GM18520 (cell line): ENCODE data around the gene LCNL1.

ENCODE experiments used
- ATAC-seq: cut with Tn5 transposase; IDR thresholded peaks from one replicate; pipeline ENCODE4 v1.9.1; 2021; ENCODE audit not compliant: unreplicated experiment

The LCNL1 gene

DNA sequence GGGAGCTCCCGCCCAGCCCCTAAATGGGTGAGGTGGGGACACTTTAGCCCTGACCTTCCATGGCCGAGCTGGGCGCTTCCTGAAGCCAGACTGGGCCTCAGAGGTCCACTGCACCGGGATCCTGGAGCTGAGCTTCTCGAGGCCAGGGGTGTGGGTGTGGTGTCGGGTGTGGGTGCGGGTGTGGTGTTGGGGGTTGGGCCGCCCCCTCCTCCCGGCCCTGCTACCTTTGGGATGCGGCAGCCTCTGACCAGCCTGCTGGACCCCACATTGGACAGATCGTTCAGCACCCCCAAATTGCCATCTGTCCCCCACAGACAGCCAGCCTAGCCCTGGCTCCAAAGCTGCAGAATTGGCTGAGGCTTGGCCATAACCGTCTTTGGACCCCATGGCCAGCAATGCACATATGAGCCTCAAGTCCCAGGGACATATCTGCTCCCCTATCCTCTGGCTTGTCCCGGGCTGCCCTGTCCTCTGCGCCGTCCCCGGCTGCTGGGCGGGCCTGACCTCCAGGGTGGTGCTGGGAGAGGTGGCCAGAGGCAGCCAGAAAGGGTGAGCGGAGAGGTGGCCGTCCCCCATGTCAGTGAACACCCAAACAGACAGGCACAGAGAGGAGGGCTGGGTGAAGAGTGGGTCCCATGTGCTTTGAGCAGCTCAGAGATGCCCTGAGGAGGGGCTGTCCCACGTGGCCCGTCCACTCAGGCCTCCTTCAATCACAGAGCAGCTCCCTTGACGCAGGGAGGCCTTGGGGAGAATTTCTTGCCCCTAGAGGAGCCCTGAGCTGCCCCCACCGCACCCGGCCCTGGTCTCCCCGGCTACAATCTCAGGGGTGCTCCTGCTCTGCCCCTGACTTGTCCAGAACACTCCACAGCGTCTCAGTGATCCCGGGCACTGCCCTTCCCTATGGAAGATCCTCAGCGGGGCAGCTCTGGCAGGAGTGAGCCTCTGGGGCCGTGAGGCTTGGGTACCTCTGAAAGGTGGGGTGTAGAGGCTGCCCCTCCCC lies 8.9 kb upstream of the LCNL1 start:
- ATAC-seq: no peak

DNA sequence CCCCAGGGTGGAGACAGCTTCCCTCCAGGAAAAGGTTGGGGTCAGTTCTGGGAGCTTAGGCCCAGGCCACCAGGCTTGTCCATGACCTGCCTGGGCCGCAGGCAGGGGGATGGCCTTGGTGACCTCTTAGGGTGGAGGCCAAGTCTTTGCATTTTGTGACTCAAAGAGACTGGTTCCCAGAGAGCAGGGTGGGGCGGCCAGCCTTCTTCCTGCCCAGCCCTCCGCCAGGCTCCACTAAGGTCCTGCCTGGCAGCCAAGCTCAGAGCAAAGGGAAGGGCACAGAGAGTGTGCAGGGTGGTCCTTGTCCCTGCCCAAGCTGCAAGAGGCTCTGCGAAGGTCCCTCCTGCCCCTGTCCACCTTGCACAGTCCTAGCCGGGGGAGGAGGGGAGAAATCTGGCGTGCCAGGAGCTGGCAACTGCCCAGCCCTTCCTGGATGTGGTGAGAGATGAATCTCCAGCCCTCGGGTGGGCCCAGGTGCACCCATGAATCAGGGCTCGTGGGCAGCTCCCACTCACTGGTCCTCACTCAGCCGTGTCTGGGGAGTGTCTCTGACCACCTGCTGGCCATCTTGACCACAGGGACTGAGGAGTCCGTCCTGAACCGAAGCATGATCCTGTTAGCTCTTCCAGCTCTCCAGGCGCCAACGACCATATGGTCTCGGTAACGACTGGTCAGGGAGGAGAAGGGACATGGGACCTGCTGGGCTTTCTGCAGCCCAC lies 7.8 kb upstream of the LCNL1 start:
- no peak for ATAC-seq

DNA sequence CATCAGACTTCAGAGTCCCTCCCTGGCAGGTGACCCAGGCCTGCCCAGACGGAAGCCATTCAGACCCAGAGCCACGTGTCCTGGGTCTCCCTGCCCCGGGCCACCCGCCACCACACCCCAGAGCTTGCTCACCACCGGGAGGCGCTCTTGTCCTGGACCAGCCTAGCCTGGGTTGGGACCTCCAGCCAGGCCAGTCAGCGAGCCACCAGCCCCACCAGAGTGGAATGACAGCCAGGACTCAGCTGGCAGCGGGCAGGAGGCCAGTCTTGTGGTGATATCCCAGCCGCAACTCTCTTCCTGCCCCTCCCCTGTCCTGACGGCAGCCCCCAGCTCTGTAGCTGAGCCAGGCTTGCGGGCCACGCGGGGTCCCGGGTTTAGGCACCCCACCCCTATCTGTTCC lies 7.1 kb upstream of the LCNL1 start:
- no peak for ATAC-seq

DNA sequence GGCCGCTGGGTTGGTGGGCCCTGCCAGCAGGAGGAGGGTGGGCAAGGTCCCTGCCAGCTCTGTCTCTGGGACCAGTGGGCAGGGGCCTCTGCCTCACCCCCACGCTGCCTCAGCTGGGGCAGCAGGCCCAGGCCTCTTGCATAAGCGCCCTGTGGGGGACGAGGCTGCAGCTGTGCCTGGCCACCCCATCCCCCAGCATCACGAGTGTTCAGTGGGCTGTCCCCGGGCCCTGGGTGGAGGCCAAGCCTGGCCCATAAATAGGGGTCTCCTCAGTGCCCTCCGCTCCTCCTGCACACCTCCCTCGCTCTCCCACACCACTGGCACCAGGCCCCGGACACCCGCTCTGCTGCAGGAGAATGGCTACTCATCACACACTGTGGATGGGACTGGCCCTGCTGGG lies 5.6 kb upstream of the LCNL1 start, which contains the start of gene PTGDS:
TSS of gene PTGDS (plus strand) at position 282 of the 400 bp plus-strand sequence. CDS start at position 357, 75 bp downstream.
- no peak for ATAC-seq

DNA sequence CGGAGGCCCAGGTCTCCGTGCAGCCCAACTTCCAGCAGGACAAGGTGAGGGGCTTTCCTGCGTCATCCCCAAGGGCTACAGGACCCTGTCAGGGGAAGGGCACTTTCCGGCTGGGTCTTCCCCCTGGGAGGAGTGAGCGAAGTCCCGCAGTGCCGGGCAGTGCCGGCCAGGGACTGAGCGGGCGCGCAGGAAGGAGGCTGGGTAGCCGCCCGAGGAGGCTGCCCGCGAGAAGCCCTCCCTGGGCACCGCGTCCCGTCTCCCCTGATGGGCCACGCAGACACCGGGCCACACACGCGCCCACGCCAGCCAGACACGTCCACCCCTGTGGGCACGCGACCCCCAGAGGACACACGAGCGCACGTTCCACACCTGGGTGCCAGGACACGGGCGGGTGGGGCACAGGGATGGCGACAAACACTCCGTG lies 5.1 kb upstream of the LCNL1 start:
- no peak for ATAC-seq

DNA sequence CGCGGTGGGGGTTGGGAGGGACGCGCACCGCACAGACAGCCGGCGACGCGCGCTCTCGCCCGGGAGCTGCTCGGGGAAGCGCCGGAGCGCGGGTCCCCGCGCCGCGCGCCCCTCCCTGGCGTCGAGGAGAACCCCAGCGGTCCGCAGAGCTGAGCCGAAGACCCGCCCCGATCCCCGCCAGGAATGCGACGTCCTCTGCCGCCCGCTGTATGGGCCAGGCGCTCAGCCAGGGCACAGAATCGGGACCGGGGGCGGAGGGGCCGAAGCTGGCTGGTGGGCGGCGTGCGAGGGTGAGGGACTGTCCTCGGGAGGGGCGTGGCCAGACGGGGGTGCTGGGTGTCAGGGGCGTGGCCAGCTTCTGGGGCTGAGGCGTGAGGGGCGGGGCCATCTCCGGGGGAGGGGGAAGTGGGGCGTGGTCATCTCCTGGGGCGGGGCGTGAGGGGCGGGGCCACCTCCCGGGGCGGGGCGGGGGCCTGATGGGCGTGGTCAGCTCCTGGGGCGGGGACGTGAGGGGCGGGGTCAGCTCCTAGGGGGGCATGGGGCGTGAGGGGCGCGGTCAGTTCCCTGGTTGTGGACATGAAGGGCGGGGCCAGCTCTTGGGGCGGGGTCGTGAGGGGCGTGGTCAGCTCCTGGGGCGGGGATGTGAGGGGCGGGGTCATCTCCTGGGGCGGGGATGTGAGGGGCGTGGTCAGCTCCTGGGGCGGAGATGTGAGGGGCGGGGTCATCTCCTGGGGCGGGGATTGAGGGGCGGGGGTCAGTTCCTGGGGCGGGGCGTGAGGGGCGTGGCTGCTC lies 4.5 kb upstream of the LCNL1 start:
- no peak for ATAC-seq

DNA sequence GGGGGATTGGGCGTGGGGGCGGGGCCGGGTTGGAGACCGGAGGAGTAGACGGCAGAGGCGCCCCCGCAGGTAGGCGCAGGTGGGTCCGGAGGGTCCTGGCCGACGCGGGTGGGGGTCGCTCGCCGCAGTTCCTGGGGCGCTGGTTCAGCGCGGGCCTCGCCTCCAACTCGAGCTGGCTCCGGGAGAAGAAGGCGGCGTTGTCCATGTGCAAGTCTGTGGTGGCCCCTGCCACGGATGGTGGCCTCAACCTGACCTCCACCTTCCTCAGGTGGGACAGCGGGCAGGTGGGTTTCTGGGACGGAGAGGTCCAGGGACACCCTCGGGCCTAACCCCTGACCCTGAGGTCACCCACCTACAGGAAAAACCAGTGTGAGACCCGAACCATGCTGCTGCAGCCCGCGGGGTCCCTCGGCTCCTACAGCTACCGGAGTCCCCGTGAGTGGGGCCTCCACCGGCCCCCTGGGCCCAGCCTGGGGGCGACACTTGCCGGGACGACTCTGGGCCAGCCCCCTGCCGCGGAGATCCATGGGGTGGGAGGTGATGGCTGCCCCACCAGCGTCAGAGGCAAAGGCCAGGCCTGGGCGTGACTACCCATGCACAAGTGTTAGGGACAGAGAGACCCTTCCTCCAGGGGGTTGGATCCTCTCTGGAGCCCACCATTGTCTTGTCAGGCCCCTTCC lies 3.8 kb upstream of the LCNL1 start:
- ATAC-seq: no peak

DNA sequence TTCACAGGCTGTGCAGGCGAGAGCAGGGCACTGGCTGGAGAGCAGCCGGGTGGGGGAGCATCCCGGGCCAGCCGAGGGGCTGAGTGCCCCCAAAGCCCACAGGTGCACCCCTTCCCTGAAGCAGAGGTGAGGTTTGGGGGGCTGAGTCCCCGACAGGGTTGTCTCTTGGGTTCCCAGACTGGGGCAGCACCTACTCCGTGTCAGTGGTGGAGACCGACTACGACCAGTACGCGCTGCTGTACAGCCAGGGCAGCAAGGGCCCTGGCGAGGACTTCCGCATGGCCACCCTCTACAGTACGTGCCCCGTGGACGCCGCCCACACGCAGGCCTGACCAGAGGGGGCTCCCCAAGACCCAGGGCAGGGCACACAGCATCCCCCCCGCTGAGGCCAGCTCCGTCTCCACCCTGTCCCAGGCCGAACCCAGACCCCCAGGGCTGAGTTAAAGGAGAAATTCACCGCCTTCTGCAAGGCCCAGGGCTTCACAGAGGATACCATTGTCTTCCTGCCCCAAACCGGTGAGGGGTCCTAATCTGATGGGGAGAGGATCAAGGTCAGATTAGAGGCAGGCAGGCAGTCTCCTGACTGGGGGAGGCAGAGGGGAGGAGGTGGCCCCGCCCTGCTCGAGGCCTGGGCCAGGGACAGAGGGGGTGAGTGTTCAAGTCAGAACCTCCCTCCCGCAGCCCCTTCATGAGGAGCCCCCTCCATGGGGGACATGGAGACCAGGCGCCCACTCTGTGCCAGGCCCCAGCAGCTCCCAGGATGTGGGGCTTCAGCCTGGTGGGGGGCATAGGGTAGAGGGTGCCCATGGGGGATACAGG lies 2.8 kb upstream of the LCNL1 start:
- no peak for ATAC-seq

DNA sequence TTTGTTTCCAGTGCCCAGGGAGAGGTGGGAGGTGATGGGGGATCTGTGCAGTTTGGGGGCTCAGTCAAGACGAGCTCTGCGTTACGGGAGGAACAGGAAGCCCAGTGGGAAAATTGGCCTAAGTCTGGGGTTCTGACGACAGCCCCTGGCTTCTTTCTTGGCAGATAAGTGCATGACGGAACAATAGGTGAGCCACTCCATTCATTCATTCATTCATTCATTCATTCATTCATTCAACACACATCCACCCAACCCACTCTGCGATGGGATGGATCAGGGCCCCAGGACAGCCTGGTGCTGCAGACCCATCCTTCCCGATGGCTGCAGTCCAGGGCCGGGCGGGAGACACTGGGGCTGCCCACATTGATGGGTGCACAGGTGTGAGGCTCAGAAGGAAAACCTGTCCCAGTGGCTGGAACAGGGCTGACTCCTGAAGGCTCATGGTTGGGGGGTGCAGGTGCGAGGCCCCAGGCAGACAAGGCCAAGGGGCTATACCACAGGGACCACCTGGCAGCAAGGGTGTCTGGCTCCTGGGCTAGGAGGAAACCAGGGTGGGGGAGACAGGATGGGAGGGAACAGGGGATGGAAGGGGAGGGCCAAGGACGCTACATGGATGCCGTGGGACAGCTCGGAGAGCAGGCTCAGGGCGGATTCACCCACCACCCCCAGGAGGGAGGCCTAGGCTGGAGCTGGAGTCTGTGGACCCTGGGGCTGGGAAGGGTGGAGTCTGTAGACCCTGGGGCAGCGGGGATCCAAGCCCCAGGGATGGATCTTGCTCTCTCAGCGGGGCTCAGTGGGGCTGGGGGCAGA lies 1.9 kb upstream of the LCNL1 start:
- no peak for ATAC-seq

DNA sequence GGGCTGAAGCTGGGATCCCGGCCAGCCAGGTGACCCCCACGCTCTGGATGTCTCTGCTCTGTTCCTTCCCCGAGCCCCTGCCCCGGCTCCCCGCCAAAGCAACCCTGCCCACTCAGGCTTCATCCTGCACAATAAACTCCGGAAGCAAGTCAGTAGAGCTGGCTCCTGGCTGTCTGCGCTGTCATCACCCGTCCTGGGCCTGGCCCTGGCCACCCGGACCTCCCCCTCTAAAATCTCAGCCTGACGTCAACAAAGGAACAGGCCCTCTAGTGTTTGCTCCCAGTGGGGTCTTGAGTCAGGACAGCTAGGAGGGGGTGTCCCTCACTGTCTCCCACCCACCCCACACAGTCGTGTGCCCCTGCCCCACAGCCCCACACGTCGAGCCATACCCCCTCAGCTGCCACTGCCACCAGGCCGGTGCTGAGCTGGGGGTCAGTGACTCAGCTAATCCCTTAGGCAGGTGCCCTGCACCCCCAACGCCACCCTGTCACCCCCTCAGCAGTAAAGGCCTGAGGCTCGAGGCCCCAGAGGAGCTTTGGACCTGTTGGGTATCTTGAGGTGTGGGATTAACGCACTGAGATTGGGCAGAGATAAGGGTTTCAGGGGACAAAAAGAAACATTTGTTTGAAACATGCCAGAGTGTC lies 1.1 kb upstream of the LCNL1 start:
- ATAC-seq: no peak

DNA sequence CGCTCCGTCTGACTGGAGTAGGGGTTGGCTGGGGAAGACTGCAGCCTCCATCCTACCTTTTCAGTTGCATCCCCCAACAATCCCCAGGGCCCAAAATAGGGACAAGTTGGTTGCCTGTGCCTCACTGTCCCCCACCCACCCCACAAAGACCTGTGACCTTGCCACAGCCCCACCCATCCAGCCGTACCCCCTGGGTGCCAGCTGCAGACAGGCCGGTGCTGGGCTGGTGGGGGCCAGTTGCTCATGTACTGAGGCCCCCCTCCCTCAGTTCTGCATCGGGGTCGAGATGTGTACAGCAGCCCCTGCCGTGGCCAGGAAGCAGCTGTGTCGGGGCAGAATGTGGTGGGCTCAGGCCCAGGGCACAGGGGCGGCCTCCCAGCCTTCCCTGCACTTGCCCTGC lies 374 bp downstream of the LCNL1 start:
- ATAC-seq: no peak

DNA sequence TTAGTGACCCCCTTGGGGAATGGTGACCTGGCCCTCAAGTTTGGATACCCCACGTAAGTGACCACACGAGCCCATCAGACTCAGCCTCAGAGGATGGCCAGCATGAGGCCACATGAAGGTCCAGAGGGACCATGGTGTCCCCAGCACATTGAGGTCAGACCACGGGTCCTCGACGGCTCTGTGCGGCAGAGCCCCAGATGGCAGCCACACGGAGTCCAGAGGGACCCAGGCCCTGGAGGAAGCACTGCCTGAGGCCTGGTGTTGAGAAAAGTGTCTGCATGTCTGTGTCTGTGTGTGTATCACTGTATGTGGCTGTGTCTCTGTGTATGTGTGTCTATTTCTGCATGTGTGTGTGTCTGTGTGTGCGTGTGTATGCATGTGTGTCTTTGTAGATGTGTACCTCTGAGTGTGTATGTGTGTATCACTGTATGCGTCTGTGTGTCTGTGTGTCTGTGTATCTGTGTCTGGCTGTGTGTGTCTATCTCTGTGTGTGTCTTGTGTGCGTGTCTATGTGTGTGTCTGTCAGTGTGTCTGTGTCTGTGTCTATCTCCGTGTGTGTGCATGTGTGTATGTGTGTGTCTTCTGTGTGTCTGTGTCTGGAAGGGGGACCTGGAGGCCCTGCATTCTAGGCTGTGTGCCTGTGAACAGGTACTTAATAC lies 992 bp downstream of the LCNL1 start:
- no peak for ATAC-seq

DNA sequence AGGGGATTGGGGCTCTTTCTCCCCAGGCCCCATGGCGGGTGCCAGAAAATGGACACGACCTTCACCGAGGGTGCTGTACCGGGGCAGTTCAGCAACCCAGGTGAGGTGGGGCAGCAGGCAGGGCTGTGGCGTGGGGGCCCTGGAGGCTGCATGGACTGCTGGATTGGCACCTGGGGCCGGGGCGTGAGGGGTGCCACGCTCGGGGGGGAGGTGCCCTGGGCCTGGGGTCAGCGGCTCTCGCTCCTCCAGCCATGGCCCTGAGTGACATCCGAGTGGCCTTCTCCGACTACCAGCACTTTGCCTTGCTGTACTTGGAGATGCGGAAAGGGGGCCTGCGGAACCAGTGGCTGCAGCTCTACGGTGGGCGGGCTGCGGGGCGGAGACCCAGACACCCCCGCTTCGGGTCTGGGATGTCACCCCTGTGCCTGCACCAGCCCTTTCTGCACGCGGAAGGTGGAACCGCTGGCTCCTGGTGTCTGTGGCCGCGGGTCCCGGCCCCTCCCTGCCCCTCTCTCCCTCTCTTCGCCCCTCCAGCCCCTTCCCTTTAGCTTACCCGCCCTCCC lies 1.8 kb downstream of the LCNL1 start:
- ATAC-seq: no peak

DNA sequence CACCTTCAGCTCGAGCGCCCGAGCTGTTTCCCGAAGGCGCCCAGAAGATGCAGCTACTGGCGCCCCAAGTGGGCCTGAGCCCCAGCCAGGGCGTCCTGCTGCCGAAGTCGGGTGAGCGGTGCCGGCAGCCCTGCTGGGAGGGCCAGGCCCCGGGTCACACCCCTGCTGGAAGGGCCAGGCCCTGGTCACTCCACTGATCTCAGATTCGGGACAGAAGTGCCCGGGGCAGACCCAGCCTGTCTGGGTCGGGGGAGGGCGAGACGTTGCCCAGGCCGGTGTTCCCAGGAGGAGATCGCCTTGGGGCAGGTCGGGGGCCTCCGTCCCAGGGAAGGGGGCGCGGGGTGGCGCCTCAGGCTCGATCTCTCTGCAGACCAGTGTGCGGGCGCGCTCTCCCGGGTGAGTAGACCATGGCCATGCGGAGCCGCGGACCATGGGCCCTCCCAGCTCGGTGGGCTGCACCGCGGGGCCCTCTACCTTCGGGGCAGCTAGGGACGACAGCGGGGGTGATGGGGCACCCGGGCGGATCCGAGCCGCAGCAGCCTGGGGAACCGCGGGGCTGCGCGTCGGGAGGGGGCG lies 2.3 kb downstream of the LCNL1 start:
- ATAC-seq: no peak

DNA sequence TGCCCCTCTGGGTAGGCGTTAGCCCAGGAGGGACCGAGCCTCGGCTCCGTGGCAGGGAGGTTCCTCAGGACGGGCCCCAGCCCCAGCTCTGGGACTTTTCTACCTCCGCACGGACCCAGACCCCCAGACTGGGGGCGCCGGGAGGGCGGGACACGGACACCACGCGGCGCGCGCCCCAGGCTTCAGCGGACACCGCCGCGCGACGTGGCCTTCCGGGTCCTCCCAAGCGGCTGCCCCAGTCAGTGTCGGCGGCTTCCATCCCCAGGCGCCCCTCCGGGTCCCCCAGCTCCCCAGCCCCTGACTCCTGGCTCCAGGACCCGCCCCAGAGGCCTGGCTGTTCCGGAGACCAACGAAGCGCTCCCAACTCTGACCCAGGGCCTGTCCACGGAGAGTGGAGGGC lies 3.1 kb downstream of the LCNL1 start:
- ATAC-seq: no peak

DNA sequence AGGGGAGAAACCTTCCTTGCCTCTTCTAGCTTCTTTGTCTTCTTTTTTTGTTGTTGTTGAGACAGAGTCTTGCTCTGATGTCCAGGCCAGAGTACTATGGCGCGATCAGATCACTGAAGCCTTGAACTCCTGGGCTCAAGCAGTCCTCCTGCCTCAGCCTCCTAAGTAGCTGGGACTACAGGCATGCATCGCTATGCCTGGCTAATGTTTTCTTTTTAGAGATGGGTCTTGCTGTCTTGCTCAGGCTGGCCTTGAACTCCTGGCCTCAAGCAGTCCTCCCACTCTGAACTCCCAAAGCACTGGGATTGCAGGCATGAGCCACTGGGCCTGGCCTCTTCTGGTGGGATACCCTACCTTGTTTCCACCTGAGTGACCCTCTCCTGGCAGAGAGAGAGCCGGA lies 6.1 kb downstream of the LCNL1 start:
- no peak for ATAC-seq

DNA sequence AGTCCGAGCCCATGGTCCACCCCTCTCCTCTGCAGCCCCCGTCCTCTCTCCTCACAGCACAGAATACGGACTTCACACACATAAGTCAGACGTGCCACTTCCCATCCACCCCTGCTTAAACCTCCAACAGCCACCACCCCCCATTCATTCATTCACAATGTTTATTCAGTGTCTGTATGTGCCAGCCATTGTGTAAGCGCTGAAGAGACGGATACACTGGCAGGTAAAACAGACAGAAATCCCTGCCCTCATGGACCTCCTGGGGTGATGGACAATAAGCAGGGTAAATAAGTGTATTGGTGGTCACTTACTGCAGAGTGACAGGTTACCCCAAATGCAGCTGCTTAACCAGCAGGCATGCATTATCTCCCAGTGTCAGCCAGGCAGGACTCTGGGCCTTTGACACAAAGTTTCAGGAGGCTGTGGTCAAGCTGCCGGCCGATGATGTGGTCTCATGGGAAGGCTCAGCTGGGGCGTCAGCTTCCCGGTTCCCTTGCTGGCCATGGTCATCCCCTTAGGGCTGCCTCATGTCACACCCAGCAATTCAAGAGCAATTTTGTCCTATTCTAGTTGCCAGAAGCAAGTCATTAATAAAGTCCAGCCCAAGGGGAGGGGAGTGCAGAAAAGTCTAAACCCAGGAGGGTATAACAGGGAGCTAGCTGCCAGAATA lies 7.6 kb downstream of the LCNL1 start:
- no peak for ATAC-seq
